ENCODE data around the gene PANK2. TPM values are rescaled to one million over a fixed set of nuclear protein-coding genes. Genes with fewer than 3 reads are reported as not detected.

Gene PANK2
- total and polyA plus RNA-seq, 10 of the 15 experiments (the other 5 are each of a cell fraction or from before 2014, with no cell fraction given): 13.2 to 43.4 (median 33.3) TPM

GRCh38 chr20:3862333-3862732 is 26.9 kb upstream of the PANK2 start:
- intact Hi-C loops (cut with micrococcal nuclease; ENCODE audit: unreplicated experiment): no loop called here
- no peak overlapping the region for H3K9ac ChIP-seq (ENCODE audit: control insufficient read depth, insufficient read depth, low read length)
- peaks cover 1% of the 10 kb centered on the region; the same call in 1 of the 3 replicates for H3K9me3 ChIP-seq (replicated peaks; ENCODE audit: control insufficient read depth, insufficient read depth, low read length)
- no TSS peak for BruUV-seq (replicated peaks)
- no peak overlapping the region for H3K27ac ChIP-seq (ENCODE audit: control insufficient read depth, insufficient read depth)
- CTCF ChIA-PET: no interaction called here
- ATAC-seq (no peak), DNase-seq (ENCODE audit: low read depth, low spot score) (no peak), FAIRE-seq (no peak)
- POLR2A ChIA-PET: no interaction called here
- H2AFZ ChIP-seq (ENCODE audit: control insufficient read depth, low read depth, low read length): no peak overlapping the region
- H3K4me3 ChIP-seq: no peak overlapping the region
- SMC1A ChIA-PET (ENCODE audit: uncharacterized antibody, unreplicated experiment): no interaction called here
- peaks cover 31 to 39% of the 10 kb centered on the region in 2 experiments for H3K36me3 ChIP-seq (ENCODE audit: control insufficient read depth in 2 of 2, insufficient read depth in 2 of 2, low read length in 1 of 2)
- WGBS (ENCODE audit: insufficient coverage, insufficient replicate concordance, low lambda C conversion rate, missing lambda C conversion rate): 100% methylated on average over 1 of the region's 1 CpG
- no peaks in the 10 kb centered on the region for H3K79me2 ChIP-seq (ENCODE audit: control insufficient read depth, insufficient read depth, low read length)
- in situ Hi-C loops (cut with MboI): no loop called here
- no peaks in the 10 kb centered on the region for H3K27me3 ChIP-seq (replicated peaks in 1 of 2; ENCODE audit: control insufficient read depth in 2 of 2, insufficient read depth in 2 of 2, low read length in 1 of 2)
- RAD21 ChIA-PET (ENCODE audit: unreplicated experiment): no interaction called here
- H4K20me1 ChIP-seq (ENCODE audit: control insufficient read depth, insufficient read depth): no peaks in the 10 kb centered on the region
- no peaks in the 10 kb centered on the region; the same call in 1 of the 2 replicates for H3K4me1 ChIP-seq (ENCODE audit: control insufficient read depth, insufficient read depth, low read length)
- H3K4me2 ChIP-seq (ENCODE audit: control insufficient read depth, insufficient read depth): no peak overlapping the region
- no peak for TF ChIP-seq SIX5 (IDR thresholded peaks at IDR 0.05; ENCODE audit: low read depth, low read length, severe bottlenecking)
- no peak for TF ChIP-seq CBFB (IDR thresholded peaks at IDR 0.05; ENCODE audit: low read depth)
- no peak for TF ChIP-seq ZBTB4 (CRISPR knock-in tag; IDR thresholded peaks at IDR 0.05)
- TF ChIP-seq SUPT20H (IDR thresholded peaks at IDR 0.05; ENCODE audit: borderline replicate concordance, control insufficient read depth, low read depth, low read length): no peak
- TF ChIP-seq MLLT1 (IDR thresholded peaks at IDR 0.05): no peak
- no peak for TF ChIP-seq KAT2A (conservative IDR thresholded peaks at IDR 0.05; ENCODE audit: control insufficient read depth, low read depth, low read length)
- no peak for TF ChIP-seq ZNF24 (IDR thresholded peaks at IDR 0.05)
- TF ChIP-seq STAT3 (IDR thresholded peaks at IDR 0.05; ENCODE audit: low read depth, low read length): no peak
- TF ChIP-seq FOXK2 (IDR thresholded peaks at IDR 0.05): no peak
- TF ChIP-seq RUNX3 (IDR thresholded peaks at IDR 0.05; ENCODE audit: low read length): no peak
- TF ChIP-seq TCF7 (IDR thresholded peaks at IDR 0.05; ENCODE audit: borderline replicate concordance): no peak
- no peak for TF ChIP-seq USF2 (IDR thresholded peaks at IDR 0.05; ENCODE audit: borderline replicate concordance, low read depth, low read length)
- TF ChIP-seq ZBTB11 (CRISPR knock-in tag; IDR thresholded peaks at IDR 0.05): no peak
- TF ChIP-seq SMC3 (IDR thresholded peaks at IDR 0.05; ENCODE audit: borderline replicate concordance, low read length): no peak
- TF ChIP-seq RBBP5 (conservative IDR thresholded peaks at IDR 0.05): no peak
- no peak for TF ChIP-seq ATF2 (IDR thresholded peaks at IDR 0.05; ENCODE audit: low read length)

Data from GM12878 (cell line).